ENCODE measurements around the gene ZBTB34. TPM values are rescaled to one million over a fixed set of nuclear protein-coding genes. Genes with fewer than 3 reads are reported as not detected.

ZBTB34 gene
- total and polyA plus RNA-seq, 2 of the 4 experiments (the other 2 are of a cell fraction): 2.7 to 3.1 TPM

- POLR2A ChIA-PET (ENCODE audit: unreplicated experiment): no interaction called here
- H3K36me3 ChIP-seq (ENCODE audit: control insufficient read depth, insufficient read depth, low read length): no peaks in the 10 kb centered on the region
- H3K18ac ChIP-seq (ENCODE audit: low read depth, low read length): no peak overlapping the region
- H3K27ac ChIP-seq (ENCODE audit: insufficient read depth, low read length): no peak overlapping the region
- H3K4me1 ChIP-seq (ENCODE audit: control insufficient read depth, insufficient read depth, low read length): no peaks in the 10 kb centered on the region
- TF ChIP-seq NFE2L2 (IDR thresholded peaks at IDR 0.05; ENCODE audit: low read depth, low read length) (no peak), USF2 (IDR thresholded peaks at IDR 0.05; ENCODE audit: low read depth, low read length) (no peak), RCOR1 (IDR thresholded peaks at IDR 0.05; ENCODE audit: insufficient replicate concordance, low read length) (no peak)
- TF ChIP-seq, protein P1, sequence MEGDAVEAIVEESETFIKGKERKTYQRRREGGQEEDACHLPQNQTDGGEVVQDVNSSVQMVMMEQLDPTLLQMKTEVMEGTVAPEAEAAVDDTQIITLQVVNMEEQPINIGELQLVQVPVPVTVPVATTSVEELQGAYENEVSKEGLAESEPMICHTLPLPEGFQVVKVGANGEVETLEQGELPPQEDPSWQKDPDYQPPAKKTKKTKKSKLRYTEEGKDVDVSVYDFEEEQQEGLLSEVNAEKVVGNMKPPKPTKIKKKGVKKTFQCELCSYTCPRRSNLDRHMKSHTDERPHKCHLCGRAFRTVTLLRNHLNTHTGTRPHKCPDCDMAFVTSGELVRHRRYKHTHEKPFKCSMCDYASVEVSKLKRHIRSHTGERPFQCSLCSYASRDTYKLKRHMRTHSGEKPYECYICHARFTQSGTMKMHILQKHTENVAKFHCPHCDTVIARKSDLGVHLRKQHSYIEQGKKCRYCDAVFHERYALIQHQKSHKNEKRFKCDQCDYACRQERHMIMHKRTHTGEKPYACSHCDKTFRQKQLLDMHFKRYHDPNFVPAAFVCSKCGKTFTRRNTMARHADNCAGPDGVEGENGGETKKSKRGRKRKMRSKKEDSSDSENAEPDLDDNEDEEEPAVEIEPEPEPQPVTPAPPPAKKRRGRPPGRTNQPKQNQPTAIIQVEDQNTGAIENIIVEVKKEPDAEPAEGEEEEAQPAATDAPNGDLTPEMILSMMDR (conservative IDR thresholded peaks at IDR 0.05; ENCODE audit: low read depth, low read length): no peak
- dilution Hi-C loops (cut with HindIII; ENCODE audit: low sequenced_read_pairs, unreplicated experiment): no loop called here
- H3K9ac ChIP-seq (ENCODE audit: low read depth, low read length): no peak overlapping the region
- no peak overlapping the region for H4K91ac ChIP-seq (ENCODE audit: insufficient read depth, low read depth, low read length)
- no peak overlapping the region for H2BK20ac ChIP-seq (ENCODE audit: low read depth, low read length)
- WGBS, 2 experiments (ENCODE audit: extremely low coverage in 2 of 2, insufficient read length in 1 of 2): 60% methylated on average over 1 of the region's 6 CpGs; no CpG with 5 or more reads in 1 of the 2 experiments
- H3K9me3 ChIP-seq (ENCODE audit: control insufficient read depth, insufficient read depth, low read length): no peaks in the 10 kb centered on the region
- no peaks in the 10 kb centered on the region for H3K9me1 ChIP-seq (ENCODE audit: insufficient read depth, low read length)
- no peak overlapping the region for H4K5ac ChIP-seq (ENCODE audit: low read depth, low read length)
- no peak overlapping the region for H2AFZ ChIP-seq (replicated peaks; ENCODE audit: low read length, poor library complexity)
- no peak overlapping the region for H3K4me3 ChIP-seq (ENCODE audit: insufficient read depth, low read depth, low read length)
- no peak for ATAC-seq (ENCODE audit: low read depth)
- H2BK5ac ChIP-seq (ENCODE audit: low read depth, low read length, poor library complexity, severe bottlenecking): no peak overlapping the region
- no peak overlapping the region for H2AK9ac ChIP-seq (replicated peaks; ENCODE audit: low read depth, low read length, poor library complexity)
- intact Hi-C loops (cut with micrococcal nuclease): no loop called here
- H3K56ac ChIP-seq (ENCODE audit: extremely low read depth, insufficient read depth, low read length): no peak overlapping the region
- no peak overlapping the region for H3K4me2 ChIP-seq (ENCODE audit: low read depth, low read length)
- DNase-seq: no peak
- H3K4ac ChIP-seq (ENCODE audit: low read depth, low read length): no peak overlapping the region
- CTCF ChIA-PET: no interaction called here
- peaks cover 2 to 4% of the 10 kb centered on the region in 2 experiments for H3K79me1 ChIP-seq (ENCODE audit: low read depth in 1 of 2, low read length in 2 of 2)
- H3K23ac ChIP-seq (ENCODE audit: low read depth, low read length): no peak overlapping the region
- no peak overlapping the region for H2BK15ac ChIP-seq (ENCODE audit: low read depth, low read length)
- BruUV-seq (replicated peaks): no TSS peak
- H3K14ac ChIP-seq (replicated peaks; ENCODE audit: low read depth, low read length): no peak overlapping the region
- no peak overlapping the region for H4K8ac ChIP-seq (ENCODE audit: low read depth in 2 of 2, low read length in 2 of 2)
- in situ Hi-C loops (cut with MboI; ENCODE audit: low sequenced_read_pairs): no loop called here
- H3K27me3 ChIP-seq (ENCODE audit: control insufficient read depth, insufficient read depth, low read length): peaks cover 46% of the 10 kb centered on the region
- H2AK5ac ChIP-seq (ENCODE audit: low read depth, low read length): no peak overlapping the region
- H4K20me1 ChIP-seq (ENCODE audit: insufficient read depth, low read length): peaks cover 5% of the 10 kb centered on the region; the same call in 1 of the 2 replicates
- H2BK120ac ChIP-seq (ENCODE audit: low read depth, low read length): no peak overlapping the region
Observed at GRCh38 chr9:126856326-126856877, 4.0 kb upstream of the ZBTB34 start.
